Activated T-cell treated with anti-CD3 and anti-CD28 coated beads, Interleukin-2, amount 50 U/mL, for 4 hours (primary cell): ENCODE data around the gene CLPX. TPM values are rescaled to one million over a fixed set of nuclear protein-coding genes. Genes with fewer than 3 reads are reported as not detected.
"Not testable (repeated sequence)": the region's sequence is repeated elsewhere in the genome, so short reads cannot be mapped to it uniquely, and the experiment has no call there.

ENCODE experiments used
- ATAC-seq, 2 donors: fragments of 200-7000 bp; cut with Tn5 transposase; one replicate each; pipeline ENCODE4 v1.10.0; 2021
- DNase-seq: peaks from one replicate; pipeline ENCODE4 v3.0.0-alpha.2; 2020
- H3K27me3 Mint-ChIP-seq: one replicate; pipeline ENCODE4 v1.8.0; 2021; ENCODE audit warnings: low read depth, mixed read lengths
- H3K36me3 Mint-ChIP-seq: one replicate; pipeline ENCODE4 v1.8.0; 2022; ENCODE audit warnings: mixed read lengths; ENCODE audit not compliant: insufficient read depth
- H3K4me1 Mint-ChIP-seq: one replicate; pipeline ENCODE4 v1.8.0; 2021; ENCODE audit warnings: low read depth, mixed read lengths
- H3K4me3 Mint-ChIP-seq: one replicate; pipeline ENCODE4 v1.8.0; 2021; ENCODE audit warnings: mild to moderate bottlenecking, moderate library complexity, mixed read lengths
- H3K9me3 Mint-ChIP-seq: one replicate; pipeline ENCODE4 v1.8.0; 2021; ENCODE audit warnings: mixed read lengths
- total RNA-seq, 3 donors: library from RNA; stranded (reverse); gene quantifications; one replicate each; pipeline ENCODE4 v1.2.1, GENCODE V29; 2021

Gene CLPX
- total RNA-seq, 3 donors from 2014 or later = 56.2 to 62.4 (median 58.0) TPM

GRCh38 chr15:65115086-65115485 lies 70.1 kb downstream of the CLPX start, which contains the start of gene UBAP1L:
Gene UBAP1L (minus strand): TSS chr15:65115200. CDS start chr15:65106215, 8,985 bp downstream.
- H3K36me3 Mint-ChIP-seq = peaks cover 49% of the 10 kb centered on the region
- H3K4me1 Mint-ChIP-seq = no peaks in the 10 kb centered on the region
- DNase-seq (no peak), ATAC-seq (no peak)
- H3K27me3 Mint-ChIP-seq = no peaks in the 10 kb centered on the region
- no peak within 1 kb of the TSS for H3K4me3 Mint-ChIP-seq
- no peaks in the 10 kb centered on the region for H3K9me3 Mint-ChIP-seq

DNA sequence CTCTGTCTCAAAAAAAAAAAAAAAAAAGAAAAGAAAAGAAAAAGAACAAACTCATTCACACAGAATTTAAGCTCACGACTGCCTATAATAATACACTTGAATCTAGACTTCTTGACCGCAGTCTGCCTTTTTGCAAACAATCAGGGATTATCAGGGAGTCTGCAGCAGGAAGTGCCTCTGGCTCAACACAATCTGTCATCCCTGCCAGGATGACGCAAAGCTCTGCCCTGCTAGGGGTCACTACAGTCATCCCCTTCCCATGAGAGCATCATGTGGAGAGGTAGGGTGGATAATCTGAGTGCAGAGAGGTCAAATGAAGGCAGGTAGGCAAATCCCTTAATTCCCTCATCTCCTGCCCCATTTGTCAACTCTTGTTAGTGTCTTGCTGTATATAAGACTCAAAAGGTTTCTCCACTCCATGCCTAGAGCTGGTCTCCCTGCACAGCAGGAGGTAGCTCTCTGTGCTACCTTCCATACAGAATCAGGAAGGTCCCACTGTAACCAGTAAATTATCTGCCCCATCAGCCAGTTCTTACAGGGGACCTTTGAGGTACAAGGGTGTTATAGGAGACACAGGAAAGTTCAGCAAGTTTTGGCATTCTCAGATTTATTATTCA lies 74.4 kb downstream of the CLPX start:
- ATAC-seq = no peak

DNA sequence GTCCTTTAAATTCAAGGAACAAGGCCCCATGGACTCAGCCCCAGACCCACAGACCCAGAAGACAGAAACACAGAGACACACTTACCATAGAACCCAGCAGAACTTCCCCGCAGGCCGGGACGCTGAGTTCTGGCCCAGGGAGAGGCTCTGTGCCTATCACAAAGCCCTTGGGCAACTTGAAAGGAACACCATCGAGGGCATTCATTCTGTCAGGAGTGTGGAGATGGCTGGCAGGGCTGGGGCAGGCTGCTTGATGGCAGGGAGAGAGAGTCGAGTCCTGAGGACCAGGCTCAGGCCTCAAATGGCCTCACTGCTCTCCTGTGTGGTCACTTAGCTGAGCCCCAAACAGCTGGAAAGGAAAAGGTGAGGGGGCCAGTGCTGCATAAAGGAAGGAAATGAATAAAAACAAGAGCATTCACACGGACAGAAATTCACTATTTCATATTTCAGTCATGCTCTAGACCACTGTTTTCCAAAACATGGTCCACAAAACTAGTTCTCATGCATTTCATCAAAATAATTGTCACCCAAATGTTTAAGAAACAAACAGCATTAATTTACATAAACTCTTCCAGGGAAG lies 79.0 kb downstream of the CLPX start:
- DNase-seq (no peak), ATAC-seq (no peak)
- H3K4me3 Mint-ChIP-seq = no peak overlapping the region
- peaks cover 5% of the 10 kb centered on the region for H3K4me1 Mint-ChIP-seq
- peaks cover 17% of the 10 kb centered on the region for H3K36me3 Mint-ChIP-seq
- H3K27me3 Mint-ChIP-seq = no peaks in the 10 kb centered on the region
- H3K9me3 Mint-ChIP-seq = no peaks in the 10 kb centered on the region

More for the DNA sequence above, 74.4 kb downstream of the CLPX start:
- Mint-ChIP-seq H3K4me1 (no peaks in the 10 kb centered on the region), H3K27me3 (no peaks in the 10 kb centered on the region), H3K9me3 (no peaks in the 10 kb centered on the region), H3K36me3 (peaks cover 28% of the 10 kb centered on the region), H3K4me3 (no peak overlapping the region)
- DNase-seq = no peak

GRCh38 chr15:65105038-65105437 lies 80.1 kb downstream of the CLPX start:
- peaks cover 5% of the 10 kb centered on the region for H3K4me1 Mint-ChIP-seq
- ATAC-seq = no peak
- no peak for DNase-seq
- H3K36me3 Mint-ChIP-seq = peaks cover 14% of the 10 kb centered on the region
- no peaks in the 10 kb centered on the region for H3K27me3 Mint-ChIP-seq
- H3K4me3 Mint-ChIP-seq = no peak overlapping the region
- H3K9me3 Mint-ChIP-seq = no peaks in the 10 kb centered on the region

DNA sequence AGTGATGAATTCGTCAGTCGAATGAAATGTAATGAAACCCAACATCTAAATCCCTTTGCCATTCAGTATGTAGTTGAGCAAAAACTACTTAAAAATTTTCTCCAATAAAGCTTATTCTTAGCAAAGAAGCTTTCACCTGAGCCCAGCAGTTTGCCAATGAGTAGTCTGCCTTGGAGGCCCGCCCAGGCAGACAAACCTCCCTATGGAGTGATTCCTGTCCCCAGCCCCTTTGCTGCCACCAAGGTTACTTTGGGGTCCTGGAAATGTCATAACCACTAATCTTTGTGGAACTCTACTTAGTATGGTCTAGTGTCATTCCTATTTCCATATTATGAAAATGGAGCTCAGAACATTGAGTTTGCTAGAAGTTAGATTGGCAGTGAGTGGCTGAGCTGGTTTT lies 82.2 kb downstream of the CLPX start:
- ATAC-seq = no peak
- no peaks in the 10 kb centered on the region for H3K27me3 Mint-ChIP-seq
- peaks cover 26% of the 10 kb centered on the region for H3K36me3 Mint-ChIP-seq

DNA sequence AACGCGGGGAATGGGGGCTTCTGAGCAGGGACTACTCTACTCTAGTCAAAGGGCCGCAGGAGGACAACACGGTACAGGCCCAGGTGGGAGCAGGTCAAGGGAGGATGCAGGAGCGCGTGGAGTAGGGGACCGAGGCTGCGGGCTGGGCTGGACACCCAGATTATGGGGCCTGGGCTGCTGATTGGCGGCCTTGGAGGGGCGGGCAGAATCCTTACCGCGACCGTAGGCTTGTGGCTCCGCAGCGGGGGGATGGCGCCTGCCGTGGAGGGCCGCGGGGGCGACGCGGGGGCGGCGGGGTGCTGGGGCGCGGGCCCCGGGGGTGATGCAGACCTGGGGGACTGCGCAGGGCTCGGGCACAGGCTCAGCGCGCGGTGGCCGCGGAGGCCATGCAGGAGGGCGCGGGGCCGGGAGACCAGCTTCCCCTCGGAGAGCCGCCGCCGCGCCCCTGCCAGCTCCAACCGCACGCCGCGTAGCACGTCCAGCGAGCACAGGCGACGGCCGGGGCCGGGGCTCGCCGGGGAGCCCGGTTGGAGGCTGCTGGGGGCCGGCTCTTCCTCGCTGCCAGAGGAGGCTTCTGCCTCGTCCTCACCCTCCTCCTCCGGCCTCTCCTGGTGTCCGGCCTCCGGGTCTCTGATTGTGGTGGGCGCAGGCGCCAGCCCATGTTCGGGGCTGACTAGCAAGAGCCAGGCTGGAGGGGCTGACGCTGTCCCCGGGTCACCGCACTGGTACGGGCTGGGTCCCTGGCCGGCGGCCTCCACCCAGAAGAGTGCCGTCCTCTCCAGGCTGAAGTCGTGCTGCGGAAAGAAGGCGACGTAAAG lies 83.0 kb downstream of the CLPX start:
- Mint-ChIP-seq H3K27me3 (no peaks in the 10 kb centered on the region), H3K4me1 (peaks cover 5% of the 10 kb centered on the region), H3K36me3 (peaks cover 26% of the 10 kb centered on the region), H3K9me3 (no peaks in the 10 kb centered on the region), H3K4me3 (no peak overlapping the region)
- ATAC-seq (no peak), DNase-seq (no peak)

More for the DNA sequence above, 82.2 kb downstream of the CLPX start:
- H3K9me3 Mint-ChIP-seq = no peaks in the 10 kb centered on the region
- no peak for DNase-seq
- H3K4me1 Mint-ChIP-seq = peaks cover 5% of the 10 kb centered on the region
- no peak overlapping the region for H3K4me3 Mint-ChIP-seq

GRCh38 chr15:65101411-65101890 lies 83.7 kb downstream of the CLPX start:
- peaks cover 5% of the 10 kb centered on the region for H3K4me1 Mint-ChIP-seq
- no peaks in the 10 kb centered on the region for H3K27me3 Mint-ChIP-seq
- no peaks in the 10 kb centered on the region for H3K9me3 Mint-ChIP-seq
- ATAC-seq (no peak), DNase-seq (peak; percentile 52)
- H3K4me3 Mint-ChIP-seq = no peak overlapping the region
- peaks cover 26% of the 10 kb centered on the region for H3K36me3 Mint-ChIP-seq

GRCh38 chr15:65100442-65100841 lies 84.7 kb downstream of the CLPX start:
- peaks cover 28% of the 10 kb centered on the region for H3K36me3 Mint-ChIP-seq
- no peaks in the 10 kb centered on the region for H3K27me3 Mint-ChIP-seq
- DNase-seq (no peak), ATAC-seq (no peak)
- H3K9me3 Mint-ChIP-seq = no peaks in the 10 kb centered on the region
- H3K4me1 Mint-ChIP-seq = peaks cover 5% of the 10 kb centered on the region
- no peak overlapping the region for H3K4me3 Mint-ChIP-seq

GRCh38 chr15:65099801-65100200 lies 85.3 kb downstream of the CLPX start:
- H3K27me3 Mint-ChIP-seq, H3K4me1 Mint-ChIP-seq, ATAC-seq, H3K4me3 Mint-ChIP-seq, H3K9me3 Mint-ChIP-seq, DNase-seq: not testable (repeated sequence)
- peaks cover 28% of the 10 kb centered on the region for H3K36me3 Mint-ChIP-seq

DNA sequence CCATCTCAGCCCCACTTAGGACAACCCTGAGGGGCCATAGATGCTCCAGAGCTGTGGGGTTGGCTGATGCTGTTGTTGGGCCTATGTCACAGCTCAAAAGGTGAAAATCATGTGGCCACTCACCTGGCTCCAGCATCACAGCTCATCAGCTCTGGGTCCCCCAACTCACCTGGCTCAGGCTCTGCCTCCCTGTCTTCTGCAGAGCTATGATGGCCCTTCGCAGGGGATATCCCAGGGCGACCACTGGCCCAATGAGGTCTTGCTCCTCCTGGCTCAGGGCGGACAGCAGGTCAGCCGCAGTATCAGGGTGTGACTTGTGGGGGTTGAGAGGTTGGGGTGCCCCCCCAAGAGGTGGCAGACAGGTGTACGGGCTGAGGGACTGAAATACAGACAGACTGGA lies 85.8 kb downstream of the CLPX start:
- no peaks in the 10 kb centered on the region for H3K9me3 Mint-ChIP-seq
- peaks cover 5% of the 10 kb centered on the region for H3K4me1 Mint-ChIP-seq
- ATAC-seq = no peak
- no peak overlapping the region for H3K4me3 Mint-ChIP-seq
- DNase-seq = no peak
- H3K36me3 Mint-ChIP-seq = peaks cover 28% of the 10 kb centered on the region
- no peaks in the 10 kb centered on the region for H3K27me3 Mint-ChIP-seq

Other genes with a start within 250 kb of the CLPX start
- gene SPG21, start 195.4 kb downstream of the CLPX start, total RNA-seq = 10 to 100 TPM; 69.8 to 80.9 (median 72.7) TPM
- gene MTFMT, start 155.7 kb downstream of the CLPX start, total RNA-seq = 10 to 100 TPM; 12.6 to 25.2 (median 16.4) TPM
- not detected for gene SLC51B, start 140.0 kb downstream of the CLPX start, total RNA-seq
- not detected for gene RASL12, start 117.4 kb downstream of the CLPX start, total RNA-seq
- gene KBTBD13, start 108.6 kb downstream of the CLPX start, total RNA-seq = not detected
- 1 to 10 TPM; 5.2 to 6.1 (median 5.9) TPM for gene UBAP1L, start 70.1 kb downstream of the CLPX start, total RNA-seq
- 10 to 100 TPM; 35.0 to 38.7 (median 36.1) TPM for gene PDCD7, start 51.5 kb downstream of the CLPX start, total RNA-seq
- gene CILP, start 26.1 kb upstream of the CLPX start, total RNA-seq = under 1 TPM; 0.08 to 0.13 (median 0.08) TPM
- gene PARP16, start 101.5 kb upstream of the CLPX start, total RNA-seq = 10 to 100 TPM; 10.5 to 14.1 (median 10.9) TPM
- not detected for gene RNU5A-1, start 110.7 kb upstream of the CLPX start, total RNA-seq
- 10 to 100 TPM in 1 of 3 donors, not detected in 2; 14.0 TPM for gene RNU5B-1, start 119.3 kb upstream of the CLPX start, total RNA-seq
- gene IGDCC3, start 192.7 kb upstream of the CLPX start, total RNA-seq = under 1 TPM in 1 of 3 donors, not detected in 2; 0.10 TPM
- gene IGDCC4, start 237.6 kb upstream of the CLPX start, total RNA-seq = under 1 TPM; 0.66 to 0.98 (median 0.95) TPM